Tibial artery (tissue), 4 donors: ENCODE results near the gene TMEM129.

Source experiments
- DNase-seq, 2 donors: peaks; one replicate each; pipeline ENCODE4 v3.0.0-alpha.2; 2019
- H3K27ac ChIP-seq, 2 donors: fragments of 200-600 bp; sonication (generic) in 1 of 2; 1 replicate in 1 of 2; 2 replicates in 1 of 2; pipeline ENCODE4 v1.5.1; 2018 to 2019; ENCODE audit warnings: mild to moderate bottlenecking in 1 of 2
- H3K27me3 ChIP-seq, 2 donors: fragments of 200-600 bp; sonication (generic) in 1 of 2; one replicate each; pipeline versions ENCODE4 v1.5.1 to v1.6.0; 2016 to 2019
- H3K36me3 ChIP-seq, 3 donors: fragments of 200-600 bp; sonication (generic) in 2 of 3; one replicate each; pipeline ENCODE4 v1.5.1; 2016 to 2019; ENCODE audit warnings: mild to moderate bottlenecking in 2 of 3
- H3K4me1 ChIP-seq, 4 donors: fragments of 200-600 bp; sonication (generic) in 2 of 4; 1 replicate in 3 of 4; 2 replicates in 1 of 4; pipeline ENCODE4 v1.5.1; 2016 to 2019
- H3K4me3 ChIP-seq, 2 donors: fragments of 200-600 bp; sonication (generic) in 1 of 2; 1 replicate in 1 of 2; 2 replicates in 1 of 2; pipeline ENCODE4 v1.5.1; 2018 to 2019; ENCODE audit warnings: mild to moderate bottlenecking in 2 of 2
- H3K9me3 ChIP-seq, 3 donors: fragments of 200-600 bp; sonication (generic) in 1 of 3; one replicate each; pipeline ENCODE4 v1.5.1; 2016 to 2019
- intact Hi-C: fragments of 100-400 bp; cut with DNase I; formaldehyde crosslinking; loops from one replicate; pipeline ENCODE4 v1.15.0; 2023; ENCODE audit warnings: low total_unique reads
- TF ChIP-seq, protein P1 (sequence below), 2 experiments: fragments of 200-600 bp in 1 of 2; fragments of 450-650 bp in 1 of 2; IDR thresholded peaks; one replicate each; pipeline ENCODE4 v1.5.1; 2017 to 2019; ENCODE audit warnings: antibody characterized with exemption in 2 of 2, mild to moderate bottlenecking in 1 of 2, moderate library complexity in 1 of 2

Gene TMEM129

DNA sequence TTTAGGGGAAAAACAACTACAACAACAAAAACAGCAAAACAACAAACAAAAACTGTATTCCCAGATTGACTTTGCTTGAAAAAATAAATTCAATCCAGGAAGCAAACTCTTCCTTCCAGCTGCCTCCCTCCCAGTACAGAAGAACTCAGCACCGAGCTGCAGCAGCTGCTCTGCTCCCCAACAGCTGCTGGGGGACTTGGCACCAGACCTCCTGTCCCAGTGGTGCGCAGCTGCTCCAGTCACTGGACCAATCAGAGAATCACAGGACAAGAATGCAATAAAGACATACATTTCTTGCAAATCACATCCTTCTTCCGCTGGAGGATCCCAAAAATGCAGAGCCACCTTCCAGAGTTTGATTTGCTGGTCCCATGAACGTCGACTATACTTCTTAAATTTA is 25.2 kb downstream of the TMEM129 start:
- DNase-seq = no peak
- TF ChIP-seq, protein P1, sequence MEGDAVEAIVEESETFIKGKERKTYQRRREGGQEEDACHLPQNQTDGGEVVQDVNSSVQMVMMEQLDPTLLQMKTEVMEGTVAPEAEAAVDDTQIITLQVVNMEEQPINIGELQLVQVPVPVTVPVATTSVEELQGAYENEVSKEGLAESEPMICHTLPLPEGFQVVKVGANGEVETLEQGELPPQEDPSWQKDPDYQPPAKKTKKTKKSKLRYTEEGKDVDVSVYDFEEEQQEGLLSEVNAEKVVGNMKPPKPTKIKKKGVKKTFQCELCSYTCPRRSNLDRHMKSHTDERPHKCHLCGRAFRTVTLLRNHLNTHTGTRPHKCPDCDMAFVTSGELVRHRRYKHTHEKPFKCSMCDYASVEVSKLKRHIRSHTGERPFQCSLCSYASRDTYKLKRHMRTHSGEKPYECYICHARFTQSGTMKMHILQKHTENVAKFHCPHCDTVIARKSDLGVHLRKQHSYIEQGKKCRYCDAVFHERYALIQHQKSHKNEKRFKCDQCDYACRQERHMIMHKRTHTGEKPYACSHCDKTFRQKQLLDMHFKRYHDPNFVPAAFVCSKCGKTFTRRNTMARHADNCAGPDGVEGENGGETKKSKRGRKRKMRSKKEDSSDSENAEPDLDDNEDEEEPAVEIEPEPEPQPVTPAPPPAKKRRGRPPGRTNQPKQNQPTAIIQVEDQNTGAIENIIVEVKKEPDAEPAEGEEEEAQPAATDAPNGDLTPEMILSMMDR (IDR thresholded peaks at IDR 0.05) = no peak
- Histone ChIP-seq H3K4me3 (no peak overlapping the region), H3K27me3 (no peaks in the 10 kb centered on the region), H3K27ac (no peak overlapping the region), H3K9me3 (no peaks in the 10 kb centered on the region), H3K4me1 (no peaks in the 10 kb centered on the region), H3K36me3 (peaks cover 58 to 92% (median 80%) of the 10 kb centered on the region in 3 donors)
- intact Hi-C loops = no loop called here

DNA sequence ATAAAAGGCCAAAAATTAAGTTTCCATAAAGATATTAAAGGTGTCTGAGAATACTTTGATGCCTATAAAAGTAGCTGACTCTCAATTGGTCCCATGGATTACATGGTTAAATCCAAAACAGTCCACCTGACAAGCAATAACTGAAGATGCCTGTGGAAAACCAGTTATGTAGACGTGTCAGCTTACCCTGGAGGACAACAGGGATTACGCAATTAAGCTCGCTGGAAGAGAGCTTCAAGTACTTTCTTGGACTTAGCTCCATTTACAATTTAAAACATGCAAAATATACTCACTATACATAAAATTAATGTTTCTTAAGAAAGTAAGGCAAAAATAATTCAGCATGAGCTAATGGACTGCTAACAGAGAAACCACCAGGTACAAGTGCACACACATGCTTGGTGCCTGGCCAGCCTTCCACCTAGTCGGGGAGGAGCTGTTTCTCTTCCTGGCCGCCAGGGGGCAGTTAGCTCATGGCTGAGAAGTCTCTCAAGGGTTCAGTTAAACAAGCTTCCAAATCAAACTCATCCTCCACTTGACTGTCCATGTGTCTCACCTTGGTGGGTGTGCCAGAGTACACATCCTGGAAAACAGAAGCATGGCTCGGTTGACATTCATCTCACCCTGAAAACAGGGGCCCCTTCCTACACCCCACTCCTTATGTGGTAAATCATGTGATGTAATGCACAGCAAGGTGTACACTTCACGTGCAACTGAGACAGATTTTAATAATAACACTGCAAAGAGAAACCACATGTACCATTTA is 27.8 kb downstream of the TMEM129 start:
- no peak overlapping the region for H3K4me3 ChIP-seq
- H3K27ac ChIP-seq = no peak overlapping the region

DNA sequence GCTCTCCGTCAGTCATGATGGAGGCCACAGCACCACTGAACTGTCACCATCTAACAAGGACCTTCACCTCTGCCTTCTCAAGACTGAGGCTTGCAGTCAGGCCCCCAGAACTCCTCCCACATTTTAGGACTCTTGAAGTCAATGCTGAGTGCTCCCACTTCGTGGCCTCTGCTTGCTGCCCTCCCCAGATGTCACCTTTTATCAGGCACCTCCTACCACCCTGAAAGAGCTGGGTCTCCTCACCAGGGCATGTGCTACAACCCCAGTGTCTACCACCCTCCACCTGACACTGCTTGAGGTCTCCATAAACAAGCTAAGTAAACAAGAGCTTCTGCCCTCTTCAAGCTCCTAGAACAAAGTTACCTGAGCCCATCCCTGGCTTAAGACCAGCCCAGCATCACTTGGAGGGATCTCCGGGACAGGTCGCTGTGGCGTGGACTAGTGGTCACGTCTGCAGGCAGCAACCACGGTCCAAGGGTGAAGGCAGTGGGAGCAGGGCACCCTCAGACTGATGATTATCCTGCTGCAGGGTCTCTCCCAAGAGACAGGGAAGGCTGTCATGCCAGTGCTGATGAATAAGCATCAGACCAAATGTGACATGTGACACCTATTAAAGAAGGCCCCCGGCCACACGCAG is 29.3 kb downstream of the TMEM129 start:
- Histone ChIP-seq H3K27me3 (no peaks in the 10 kb centered on the region), H3K36me3 (peaks cover 37 to 64% (median 62%) of the 10 kb centered on the region in 3 donors), H3K9me3 (no peaks in the 10 kb centered on the region), H3K27ac (no peak overlapping the region), H3K4me3 (no peak overlapping the region), H3K4me1 (no peaks in the 10 kb centered on the region)
- TF ChIP-seq, protein P1 (IDR thresholded peaks at IDR 0.05) = no peak
- DNase-seq = no peak
- intact Hi-C loops = loop anchor here (5.0 kb wide), 1 partner anchor 35 kb away; no protein-coding TSS in a partner anchor

More for the DNA sequence above, 27.8 kb downstream of the TMEM129 start:
- Histone ChIP-seq H3K4me1 (no peaks in the 10 kb centered on the region), H3K9me3 (no peaks in the 10 kb centered on the region), H3K36me3 (peaks cover 45 to 79% (median 73%) of the 10 kb centered on the region in 3 donors), H3K27me3 (no peaks in the 10 kb centered on the region)
- DNase-seq = peak; percentile 39 to 77
- intact Hi-C loops = loop anchor here (5.0 kb wide), 1 partner anchor 34 kb away; no protein-coding TSS in a partner anchor
- TF ChIP-seq, protein P1 (IDR thresholded peaks at IDR 0.05) = peak; percentile 79 to 93

DNA sequence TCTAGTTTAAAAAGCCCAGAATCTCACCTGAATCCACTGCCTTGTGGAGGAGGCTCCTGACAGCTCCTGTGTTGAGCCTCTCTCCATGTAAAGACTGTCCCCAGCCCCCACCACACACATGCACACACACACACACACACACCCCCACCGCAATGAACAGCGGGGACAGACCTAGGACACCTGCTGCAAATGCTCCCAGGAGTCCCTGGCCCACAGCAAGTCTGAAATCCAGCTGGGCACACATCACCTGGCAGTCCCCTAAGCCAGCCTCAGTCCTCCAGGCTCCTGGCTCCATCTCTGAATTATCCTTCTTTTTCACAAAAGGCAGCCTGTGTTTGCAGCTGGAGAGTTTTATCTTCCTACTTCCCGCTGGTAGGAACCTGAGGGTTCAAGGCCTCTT is 30.4 kb downstream of the TMEM129 start:
- intact Hi-C loops = loop anchor here (5.0 kb wide), 1 partner anchor 37 kb away; no protein-coding TSS in a partner anchor
- H3K27ac ChIP-seq = no peak overlapping the region
- TF ChIP-seq, protein P1 (IDR thresholded peaks at IDR 0.05) = no peak
- no peaks in the 10 kb centered on the region for H3K27me3 ChIP-seq
- H3K36me3 ChIP-seq = peaks cover 32 to 53% (median 51%) of the 10 kb centered on the region in 3 donors
- DNase-seq = no peak
- H3K4me1 ChIP-seq = no peaks in the 10 kb centered on the region
- H3K4me3 ChIP-seq = no peak overlapping the region
- H3K9me3 ChIP-seq = no peaks in the 10 kb centered on the region

DNA sequence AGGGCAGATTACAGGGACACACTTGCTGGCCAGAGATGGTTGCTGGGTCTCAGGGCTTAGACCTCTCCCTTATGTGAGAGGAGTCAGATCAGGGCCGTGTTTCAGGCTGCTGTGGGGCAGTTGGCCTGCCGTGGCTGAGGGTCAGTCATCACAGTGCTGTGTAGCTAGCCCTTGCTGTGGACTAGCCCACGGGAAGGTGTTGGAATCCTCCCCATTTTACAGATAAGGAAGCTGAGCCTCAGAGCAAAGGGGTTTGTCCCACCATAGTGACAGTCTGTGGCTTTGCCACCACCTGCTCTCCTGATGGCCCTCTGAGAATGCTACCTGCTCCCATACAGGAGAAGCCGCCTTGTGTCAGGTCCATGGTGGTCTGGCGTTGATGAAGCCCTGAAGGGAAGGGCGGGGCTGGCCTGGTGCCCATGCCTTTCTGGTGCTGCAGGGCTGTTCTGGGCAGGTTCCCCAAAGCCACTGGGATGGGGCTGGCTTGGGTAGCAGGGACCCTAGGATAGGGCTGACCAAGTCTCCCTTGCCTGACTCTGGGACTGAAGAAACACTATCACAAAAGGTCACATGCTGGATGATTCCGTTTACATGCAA is 34.6 kb downstream of the TMEM129 start:
- TF ChIP-seq, protein P1 (IDR thresholded peaks at IDR 0.05) = no peak
- H3K27ac ChIP-seq = no peak overlapping the region
- peaks cover 0 to 16% (median 3%) of the 10 kb centered on the region in 4 donors for H3K4me1 ChIP-seq
- no peak overlapping the region for H3K4me3 ChIP-seq
- no peaks in the 10 kb centered on the region for H3K27me3 ChIP-seq
- H3K9me3 ChIP-seq = no peaks in the 10 kb centered on the region
- no peak for DNase-seq
- peaks cover 9 to 17% (median 14%) of the 10 kb centered on the region in 3 donors for H3K36me3 ChIP-seq
- intact Hi-C loops = no loop called here
